KMS-11 (cell line): Measurements from ENCODE around the gene YPEL2.

ENCODE experiments used
- H2AFZ ChIP-seq: fragments of 200-600 bp; sonication (generic); 2 replicates; pipeline ENCODE4 v1.6.1; 2016; ENCODE audit warnings: antibody characterized with exemption, mixed run types, low read depth
- H3K27ac ChIP-seq: fragments of 200-600 bp; sonication (generic); 2 replicates; pipeline ENCODE4 v1.6.1; 2016; ENCODE audit warnings: mild to moderate bottlenecking, mixed run types
- H3K27me3 ChIP-seq: fragments of 200-600 bp; sonication (generic); 2 replicates; pipeline ENCODE4 v1.6.1; 2017; ENCODE audit warnings: mild to moderate bottlenecking, low read depth, mixed run types, moderate library complexity; ENCODE audit not compliant: insufficient read depth
- H3K36me3 ChIP-seq: fragments of 200-600 bp; sonication (generic); 2 replicates; pipeline ENCODE4 v1.6.1; 2017; ENCODE audit warnings: mild to moderate bottlenecking, mixed run types; ENCODE audit not compliant: insufficient read depth
- H3K4me1 ChIP-seq: fragments of 200-600 bp; sonication (generic); 2 replicates; pipeline ENCODE4 v1.6.1; 2016; ENCODE audit warnings: mild to moderate bottlenecking, low read depth, mixed run types; ENCODE audit not compliant: poor library complexity, severe bottlenecking
- H3K4me2 ChIP-seq: fragments of 200-600 bp; sonication (generic); 2 replicates; pipeline ENCODE4 v1.7.0; 2016; ENCODE audit warnings: mild to moderate bottlenecking, mixed run types
- H3K4me3 ChIP-seq: fragments of 200-600 bp; sonication (generic); IDR thresholded peaks from 2 replicates; pipeline ENCODE4 v1.6.1; 2017; ENCODE audit warnings: low read depth, low read length, mixed read lengths; ENCODE audit not compliant: insufficient read depth
- H3K79me2 ChIP-seq: fragments of 200-600 bp; sonication (generic); 2 replicates; pipeline ENCODE4 v1.6.1; 2016; ENCODE audit warnings: low read depth, mixed run types; ENCODE audit not compliant: insufficient read depth
- H3K9ac ChIP-seq: fragments of 200-600 bp; sonication (generic); 2 replicates; pipeline ENCODE4 v1.6.1; 2016; ENCODE audit warnings: mild to moderate bottlenecking, mixed run types
- H4K20me1 ChIP-seq: fragments of 200-600 bp; sonication (generic); 2 replicates; pipeline ENCODE4 v1.6.1; 2016; ENCODE audit warnings: mild to moderate bottlenecking, mixed run types; ENCODE audit not compliant: insufficient read depth
- TF ChIP-seq, protein P1 (sequence below): fragments of 200-600 bp; sonication (generic); conservative IDR thresholded peaks from 2 replicates; pipeline ENCODE4 v1.6.1; 2017; ENCODE audit warnings: low read depth, mild to moderate bottlenecking, antibody characterized with exemption, low read length, moderate library complexity, mixed read lengths

Gene YPEL2

GRCh38 chr17:59353106-59353854 is 21.8 kb downstream of the YPEL2 start:
- Histone ChIP-seq H3K79me2 (no peaks in the 10 kb centered on the region), H3K36me3 (no peaks in the 10 kb centered on the region), H3K4me1 (no peaks in the 10 kb centered on the region), H3K9ac (no peak overlapping the region), H2AFZ (no peak overlapping the region), H4K20me1 (no peaks in the 10 kb centered on the region), H3K4me3 (no peak overlapping the region), H3K27ac (no peak overlapping the region), H3K27me3 (no peaks in the 10 kb centered on the region), H3K4me2 (no peak overlapping the region)
- TF ChIP-seq, protein P1, sequence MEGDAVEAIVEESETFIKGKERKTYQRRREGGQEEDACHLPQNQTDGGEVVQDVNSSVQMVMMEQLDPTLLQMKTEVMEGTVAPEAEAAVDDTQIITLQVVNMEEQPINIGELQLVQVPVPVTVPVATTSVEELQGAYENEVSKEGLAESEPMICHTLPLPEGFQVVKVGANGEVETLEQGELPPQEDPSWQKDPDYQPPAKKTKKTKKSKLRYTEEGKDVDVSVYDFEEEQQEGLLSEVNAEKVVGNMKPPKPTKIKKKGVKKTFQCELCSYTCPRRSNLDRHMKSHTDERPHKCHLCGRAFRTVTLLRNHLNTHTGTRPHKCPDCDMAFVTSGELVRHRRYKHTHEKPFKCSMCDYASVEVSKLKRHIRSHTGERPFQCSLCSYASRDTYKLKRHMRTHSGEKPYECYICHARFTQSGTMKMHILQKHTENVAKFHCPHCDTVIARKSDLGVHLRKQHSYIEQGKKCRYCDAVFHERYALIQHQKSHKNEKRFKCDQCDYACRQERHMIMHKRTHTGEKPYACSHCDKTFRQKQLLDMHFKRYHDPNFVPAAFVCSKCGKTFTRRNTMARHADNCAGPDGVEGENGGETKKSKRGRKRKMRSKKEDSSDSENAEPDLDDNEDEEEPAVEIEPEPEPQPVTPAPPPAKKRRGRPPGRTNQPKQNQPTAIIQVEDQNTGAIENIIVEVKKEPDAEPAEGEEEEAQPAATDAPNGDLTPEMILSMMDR: no peak

DNA sequence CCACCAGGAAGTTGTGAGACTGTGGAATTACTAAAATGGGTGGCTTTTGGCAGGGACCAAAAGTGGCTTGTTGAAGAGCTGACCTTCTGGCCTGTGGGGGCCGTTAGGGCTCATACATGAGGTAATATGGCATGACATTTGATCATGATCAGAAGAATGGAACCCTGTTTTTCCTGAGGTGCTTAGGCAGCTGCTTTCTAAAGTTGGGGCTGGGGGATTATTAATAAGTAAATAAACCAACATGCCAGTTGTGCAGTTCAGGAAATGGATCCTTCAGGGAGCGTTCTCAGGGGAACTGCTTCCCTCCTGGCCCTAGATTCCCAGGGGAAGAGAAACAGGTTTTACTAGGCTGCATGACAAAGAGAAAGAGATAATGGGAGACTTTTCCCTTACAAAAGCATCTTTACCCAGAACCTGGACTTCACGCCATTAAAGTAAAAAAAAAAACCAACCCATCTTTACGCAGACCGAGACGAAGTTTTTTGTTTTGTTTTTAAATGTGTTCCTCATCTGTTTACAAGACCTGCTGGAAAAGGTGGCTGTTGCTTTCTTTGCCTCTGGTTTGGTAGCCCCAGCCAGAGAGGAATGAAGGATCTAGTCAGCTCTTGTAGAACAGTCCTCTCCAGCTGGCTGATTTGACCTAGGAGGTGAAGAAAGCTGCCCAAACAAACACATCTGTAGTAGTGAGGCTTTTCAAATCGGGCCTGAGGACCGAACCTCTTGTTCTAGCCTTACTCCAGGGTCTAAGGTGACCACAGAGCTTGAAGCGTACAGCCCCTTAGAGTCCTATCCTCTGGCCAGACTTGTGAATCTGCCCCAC is 22.7 kb downstream of the YPEL2 start:
- no peak overlapping the region for H3K27ac ChIP-seq
- H3K4me2 ChIP-seq: no peak overlapping the region
- TF ChIP-seq, protein P1: no peak
- H4K20me1 ChIP-seq: no peaks in the 10 kb centered on the region
- H3K27me3 ChIP-seq: no peaks in the 10 kb centered on the region
- no peaks in the 10 kb centered on the region for H3K79me2 ChIP-seq
- no peaks in the 10 kb centered on the region for H3K36me3 ChIP-seq
- H2AFZ ChIP-seq: no peak overlapping the region
- no peak overlapping the region for H3K9ac ChIP-seq
- H3K4me1 ChIP-seq: no peaks in the 10 kb centered on the region
- no peak overlapping the region for H3K4me3 ChIP-seq

DNA sequence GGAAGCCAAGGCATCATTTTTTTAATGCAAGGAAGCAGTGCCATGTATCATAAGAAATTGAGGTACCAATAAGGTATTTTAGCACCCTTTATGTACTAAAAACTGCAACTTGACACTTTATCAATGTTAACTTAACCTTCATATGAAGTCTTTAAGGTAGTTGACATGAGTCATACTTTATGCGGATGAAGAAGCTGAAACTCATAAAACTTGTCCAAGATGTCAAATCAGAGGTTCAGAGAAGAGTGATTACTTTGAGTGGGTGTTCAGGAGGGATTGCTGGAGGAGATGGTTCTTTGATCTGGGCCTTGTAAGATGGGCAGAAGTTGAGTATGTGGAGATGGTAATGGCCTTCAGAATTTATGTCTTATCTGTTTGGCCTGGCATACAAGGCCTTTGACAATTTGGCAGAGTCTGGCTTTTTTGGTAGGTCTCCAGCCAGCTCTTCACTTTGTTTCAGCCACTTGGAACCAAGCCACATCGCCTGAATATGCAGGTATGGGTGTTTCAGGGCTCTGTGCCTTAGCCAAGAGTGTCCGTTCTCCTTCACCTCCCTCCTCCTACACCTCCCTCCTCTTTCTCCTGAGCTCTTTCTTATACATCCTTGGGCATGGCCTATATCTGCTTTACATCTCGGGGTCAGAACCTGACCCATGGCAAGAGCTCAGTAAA is 23.7 kb downstream of the YPEL2 start:
- H3K36me3 ChIP-seq: no peaks in the 10 kb centered on the region
- no peak overlapping the region for H2AFZ ChIP-seq
- no peaks in the 10 kb centered on the region for H3K4me1 ChIP-seq
- H3K9ac ChIP-seq: no peak overlapping the region
- H4K20me1 ChIP-seq: no peaks in the 10 kb centered on the region
- no peaks in the 10 kb centered on the region for H3K79me2 ChIP-seq
- no peak overlapping the region for H3K27ac ChIP-seq
- no peak overlapping the region for H3K4me3 ChIP-seq
- H3K27me3 ChIP-seq: no peaks in the 10 kb centered on the region
- TF ChIP-seq, protein P1: no peak
- no peak overlapping the region for H3K4me2 ChIP-seq

GRCh38 chr17:59355702-59356325 is 24.4 kb downstream of the YPEL2 start:
- H3K79me2 ChIP-seq: no peaks in the 10 kb centered on the region
- H3K4me1 ChIP-seq: no peaks in the 10 kb centered on the region
- H3K4me2 ChIP-seq: no peak overlapping the region
- no peak overlapping the region for H3K9ac ChIP-seq
- H3K36me3 ChIP-seq: no peaks in the 10 kb centered on the region
- H4K20me1 ChIP-seq: no peaks in the 10 kb centered on the region
- H2AFZ ChIP-seq: no peak overlapping the region
- no peak overlapping the region for H3K27ac ChIP-seq
- TF ChIP-seq, protein P1: no peak
- H3K27me3 ChIP-seq: no peaks in the 10 kb centered on the region
- no peak overlapping the region for H3K4me3 ChIP-seq
